Right lung (tissue), 5 donors: Measurements from ENCODE around the gene SLC48A1. TPM values are rescaled to one million over a fixed set of nuclear protein-coding genes. Genes with fewer than 3 reads are reported as not detected.
A peak's percentile ranks its signal among the peaks of the same experiment; 100 is the strongest.
"Not testable (repeated sequence)": the region's sequence is repeated elsewhere in the genome, so short reads cannot be mapped to it uniquely, and the experiment has no call there.

Source experiments
- DNase-seq, 2 donors: peaks; one replicate each; pipeline ENCODE4 v3.0.0-alpha.2; 2013
- polyA plus RNA-seq, 5 donors: library from polyadenylated mRNA; unstranded; fragments of 120-200 nt; gene quantifications; one replicate each; pipeline versions ENCODE4 v1.2.1 to v1.2.3, GENCODE V29; 2013; ENCODE audit warnings: inconsistent platforms in 1 of 5, low replicate concordance in 1 of 5; ENCODE audit not compliant: insufficient read length in 5 of 5, insufficient read depth in 1 of 5

The SLC48A1 gene
- polyA plus RNA-seq, 5 donors: 14.7 to 19.4 (median 16.4) TPM

GRCh38 chr12:47808574-47809365, 35.7 kb downstream of the SLC48A1 start:
- DNase-seq: no peak

- DNase-seq: not testable (repeated sequence)
Observed at GRCh38 chr12:47809518-47809917, 36.5 kb downstream of the SLC48A1 start.

- no peak for DNase-seq
Observed at GRCh38 chr12:47811072-47811396, 38.0 kb downstream of the SLC48A1 start.

GRCh38 chr12:47811581-47812484, 38.8 kb downstream of the SLC48A1 start:
- DNase-seq: no peak

GRCh38 chr12:47812797-47813510, 39.9 kb downstream of the SLC48A1 start:
- DNase-seq: peak; percentile 74 to 79

GRCh38 chr12:47813511-47814196, 40.6 kb downstream of the SLC48A1 start:
- no peak for DNase-seq

- DNase-seq: no peak
Observed at GRCh38 chr12:47814539-47815170, 41.6 kb downstream of the SLC48A1 start.

- DNase-seq: not testable (repeated sequence)
Observed at GRCh38 chr12:47815447-47815846, 42.4 kb downstream of the SLC48A1 start.

GRCh38 chr12:47816403-47817271, 43.6 kb downstream of the SLC48A1 start:
- DNase-seq: no peak

GRCh38 chr12:47817272-47818006, 44.4 kb downstream of the SLC48A1 start:
- no peak for DNase-seq

GRCh38 chr12:47818007-47818376, 45.0 kb downstream of the SLC48A1 start:
- no peak for DNase-seq

GRCh38 chr12:47818467-47819137, 45.6 kb downstream of the SLC48A1 start:
- DNase-seq: no peak

- no peak for DNase-seq
Observed at GRCh38 chr12:47819138-47819895, 46.3 kb downstream of the SLC48A1 start.

GRCh38 chr12:47819896-47820630, 47.0 kb downstream of the SLC48A1 start, which contains the start of gene HDAC7:
Gene HDAC7 (minus strand): TSS chr12:47819903. CDS start chr12:47819785, 118 bp downstream.
- peak; percentile 76 to 85 for DNase-seq

- peak in 1 of 2 donors; percentile 74 for DNase-seq
Observed at GRCh38 chr12:47820631-47821345, 47.8 kb downstream of the SLC48A1 start.

- DNase-seq: no peak
Observed at GRCh38 chr12:47821346-47821706, 48.3 kb downstream of the SLC48A1 start.

- no peak for DNase-seq
Observed at GRCh38 chr12:47822401-47822800, 49.4 kb downstream of the SLC48A1 start.
